HG03060 (cell line): ENCODE data around the gene SLAMF9.

ENCODE experiments used
- ATAC-seq: cut with Tn5 transposase; IDR thresholded peaks from one replicate; pipeline ENCODE4 v1.9.1; 2021; ENCODE audit warnings: low read depth, moderate number of reproducible peaks; ENCODE audit not compliant: unreplicated experiment

SLAMF9 gene

GRCh38 chr1:159935719-159936272, 18.2 kb downstream of the SLAMF9 start:
- ATAC-seq, result no peak

- no peak for ATAC-seq
Measured at GRCh38 chr1:159935305-159935704, 18.7 kb downstream of the SLAMF9 start.

- ATAC-seq, result no peak
Measured at GRCh38 chr1:159934136-159935039, 19.6 kb downstream of the SLAMF9 start.

GRCh38 chr1:159933347-159933746, 20.7 kb downstream of the SLAMF9 start:
- ATAC-seq, result no peak

- ATAC-seq, result no peak
Measured at GRCh38 chr1:159932296-159933285, 21.4 kb downstream of the SLAMF9 start.

- no peak for ATAC-seq
Measured at GRCh38 chr1:159931795-159932173, 22.3 kb downstream of the SLAMF9 start.

GRCh38 chr1:159931101-159931794, 22.8 kb downstream of the SLAMF9 start:
- no peak for ATAC-seq

GRCh38 chr1:159930634-159931033, 23.4 kb downstream of the SLAMF9 start:
- no peak for ATAC-seq

- ATAC-seq, result no peak
Measured at GRCh38 chr1:159930216-159930615, 23.8 kb downstream of the SLAMF9 start.

- no peak for ATAC-seq
Measured at GRCh38 chr1:159929155-159930051, 24.6 kb downstream of the SLAMF9 start.

GRCh38 chr1:159928491-159929050, 25.5 kb downstream of the SLAMF9 start:
- no peak for ATAC-seq

- ATAC-seq, result no peak
Measured at GRCh38 chr1:159927849-159928431, 26.1 kb downstream of the SLAMF9 start.

GRCh38 chr1:159927211-159927848, 26.7 kb downstream of the SLAMF9 start:
- no peak for ATAC-seq

GRCh38 chr1:159925719-159926078, 28.3 kb downstream of the SLAMF9 start:
- ATAC-seq, result peak; percentile 2

- ATAC-seq, result peak; percentile 50
Measured at GRCh38 chr1:159924791-159925718, 29.0 kb downstream of the SLAMF9 start, which contains the start of gene TAGLN2. TAGLN2 (minus strand) TSS chr1:159925507; CDS start chr1:159920509, 4,998 bp downstream.

- no peak for ATAC-seq
Measured at GRCh38 chr1:159924025-159924790, 29.8 kb downstream of the SLAMF9 start.
